Fibroblast of skin of left biceps (primary cell): ENCODE results near the gene PCCA.

Source experiments
- DNase-seq, 2 experiments: peaks; one replicate each; pipeline ENCODE4 v3.0.0-alpha.2; 2013; ENCODE audit warnings: low read depth in 2 of 2

The PCCA gene

DNA sequence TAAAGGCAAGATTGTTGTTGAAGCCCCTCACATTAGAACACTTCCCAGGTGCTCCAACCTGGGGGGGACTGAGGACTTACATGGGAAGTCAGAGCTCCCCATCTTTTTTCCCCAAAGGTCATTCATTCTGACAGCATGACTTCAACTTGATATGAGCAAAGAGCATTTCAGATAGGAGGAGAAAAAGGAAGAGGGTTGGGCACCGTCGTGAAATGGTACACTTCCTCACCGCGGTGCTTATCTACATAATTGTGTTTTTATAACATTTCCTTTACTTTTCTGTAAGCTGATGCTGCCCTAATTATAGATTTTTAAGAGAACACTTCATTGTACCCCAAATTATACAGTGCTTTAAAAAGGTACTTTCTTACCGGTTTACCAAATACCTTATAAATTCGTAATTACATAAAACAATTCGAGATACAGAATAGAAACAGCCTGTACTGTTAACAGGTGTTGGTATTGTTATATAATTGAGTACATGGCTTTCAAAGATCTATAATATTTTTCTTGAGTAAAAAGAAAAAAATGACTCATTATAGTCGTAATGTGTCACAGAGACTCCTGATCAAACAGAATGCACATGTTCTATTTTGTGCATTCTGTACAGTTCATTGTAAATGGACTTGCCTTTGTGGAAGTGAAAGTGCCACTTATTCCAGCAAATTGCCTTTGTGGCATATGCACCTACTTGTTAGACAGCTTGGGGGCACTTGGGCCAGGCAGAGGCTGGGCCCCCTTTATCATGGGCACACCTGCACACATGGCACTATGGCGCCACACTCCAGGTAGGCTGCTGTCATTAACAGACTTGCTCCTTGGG lies 417.9 kb downstream of the PCCA start:
- DNase-seq: no peak

DNA sequence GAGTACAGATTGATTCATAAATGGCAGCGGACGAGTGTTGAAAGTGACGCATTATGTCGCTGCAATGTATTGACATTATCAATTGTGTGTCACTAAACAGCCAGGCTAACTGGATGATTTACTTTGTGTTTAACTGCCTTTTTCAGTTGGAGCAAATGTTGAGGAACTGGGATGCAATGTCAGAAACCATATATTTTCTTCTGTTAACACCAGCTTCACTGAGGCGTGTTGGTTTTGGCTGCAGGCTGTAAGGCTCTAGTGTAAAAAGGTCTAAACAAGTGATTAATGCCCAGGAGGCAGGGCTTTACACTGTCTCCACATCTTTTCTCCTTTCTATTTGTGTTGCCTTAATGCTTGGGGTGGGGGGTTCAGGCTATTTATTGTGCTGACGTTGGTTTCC lies 419.6 kb downstream of the PCCA start:
- no peak for DNase-seq

DNA sequence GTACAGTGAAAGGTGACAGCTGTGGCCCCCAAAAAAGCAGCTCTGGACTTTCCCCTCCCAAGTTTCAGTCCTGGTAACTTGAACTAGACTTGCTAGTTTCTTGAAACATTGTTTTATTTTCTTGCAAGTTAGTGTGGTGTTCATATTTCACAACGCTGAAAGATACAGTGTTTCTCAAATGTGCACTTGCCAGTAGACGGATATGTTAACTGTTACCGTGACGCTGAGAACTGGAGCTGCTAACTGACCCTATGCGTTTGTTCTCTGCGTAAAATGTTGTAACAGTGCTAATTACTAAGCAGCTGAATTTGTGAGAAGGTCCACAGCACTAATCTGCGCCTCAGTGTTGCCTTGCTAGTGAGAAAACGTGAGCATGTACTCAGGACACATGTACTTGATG lies 420.1 kb downstream of the PCCA start:
- DNase-seq: no peak

DNA sequence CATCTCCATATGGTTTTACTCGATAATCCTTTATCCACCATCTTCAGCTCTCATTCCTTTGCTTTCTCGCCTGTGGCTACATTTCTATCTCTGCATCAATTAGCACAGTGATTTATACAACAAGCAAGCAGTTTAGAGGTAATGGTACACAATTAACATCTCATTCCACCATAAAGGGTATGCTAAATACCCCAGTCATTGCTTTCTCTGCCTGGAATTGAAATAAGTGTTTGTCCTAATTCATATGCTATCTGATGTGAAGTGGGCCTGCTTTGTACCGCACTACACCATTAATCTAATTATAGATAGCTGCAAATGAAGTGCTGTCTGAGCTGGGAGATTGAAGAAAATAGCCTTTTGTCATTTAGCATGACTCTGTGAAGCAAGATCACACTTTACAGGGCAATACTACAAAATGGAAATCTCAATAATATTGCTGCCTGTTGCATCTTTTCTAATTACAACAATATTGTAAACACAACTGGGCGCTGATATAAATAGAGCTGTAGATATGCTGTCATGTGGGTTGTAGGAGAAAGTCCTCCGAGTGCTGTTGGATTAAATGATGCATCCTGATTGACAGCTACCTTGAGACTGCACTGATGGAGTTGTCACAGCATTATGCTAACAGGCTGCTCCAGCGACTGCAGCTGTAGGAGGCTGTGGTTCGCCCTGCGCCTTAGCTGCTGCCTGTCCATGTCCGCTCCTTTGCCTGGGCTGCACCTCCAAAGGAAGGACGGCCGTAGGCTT lies 421.5 kb downstream of the PCCA start:
- DNase-seq: no peak

DNA sequence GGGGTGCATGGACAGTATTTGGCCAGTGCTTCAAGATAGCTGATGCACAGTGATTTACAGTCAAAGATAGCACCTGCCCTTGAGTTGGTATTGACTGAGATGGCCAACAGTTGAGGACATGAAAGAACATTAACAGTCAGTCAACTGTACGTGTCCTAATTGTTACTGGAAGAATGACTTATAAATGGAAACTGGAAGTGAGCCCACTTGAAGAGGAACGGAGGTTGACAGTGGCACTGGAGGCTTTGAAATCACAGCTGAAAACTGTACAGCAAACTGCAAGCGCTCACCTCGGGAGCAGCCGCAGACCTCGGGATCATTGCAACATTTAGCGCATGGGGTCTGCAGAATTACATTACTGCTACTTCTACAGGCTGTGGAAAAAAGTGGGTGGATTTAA lies 422.6 kb downstream of the PCCA start:
- DNase-seq: no peak

DNA sequence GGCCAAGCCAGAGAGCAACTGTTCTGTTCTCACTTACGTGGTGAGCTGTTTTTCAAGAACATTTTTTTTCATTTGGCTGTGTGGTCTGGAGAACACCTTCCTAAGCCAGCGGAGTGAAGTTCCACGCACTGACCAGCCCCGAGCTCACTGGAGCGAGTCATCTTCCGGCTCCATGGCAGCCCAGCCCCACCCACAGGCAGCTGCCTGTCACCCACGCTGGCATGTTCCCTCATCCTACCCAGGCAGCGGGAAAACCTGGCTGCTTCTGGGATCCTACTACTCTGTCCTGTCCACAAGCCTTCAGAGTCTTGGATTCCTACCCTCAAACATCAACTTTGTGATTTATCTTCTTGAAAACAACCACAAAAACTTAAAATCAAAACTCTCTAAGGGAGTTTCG lies 423.5 kb downstream of the PCCA start:
- no peak for DNase-seq

DNA sequence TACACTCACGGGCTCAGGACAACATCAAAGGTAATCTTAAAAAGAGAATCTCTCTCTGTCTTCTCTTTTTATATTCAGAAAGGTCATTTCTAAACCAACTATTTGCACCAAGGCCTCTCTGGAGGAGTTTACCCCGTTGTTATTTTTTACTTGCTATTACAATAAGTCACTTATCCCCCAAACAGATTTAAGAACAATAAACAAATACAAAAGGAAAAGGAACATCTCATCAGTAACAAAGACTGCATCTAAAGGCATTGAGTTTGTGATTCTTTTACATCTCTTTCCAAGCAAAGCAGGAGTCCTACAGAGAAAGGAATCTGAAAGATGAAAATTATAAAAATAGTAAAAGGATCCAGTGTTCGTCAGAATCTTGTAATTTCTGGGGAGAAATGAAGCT lies 424.3 kb downstream of the PCCA start:
- DNase-seq: no peak

DNA sequence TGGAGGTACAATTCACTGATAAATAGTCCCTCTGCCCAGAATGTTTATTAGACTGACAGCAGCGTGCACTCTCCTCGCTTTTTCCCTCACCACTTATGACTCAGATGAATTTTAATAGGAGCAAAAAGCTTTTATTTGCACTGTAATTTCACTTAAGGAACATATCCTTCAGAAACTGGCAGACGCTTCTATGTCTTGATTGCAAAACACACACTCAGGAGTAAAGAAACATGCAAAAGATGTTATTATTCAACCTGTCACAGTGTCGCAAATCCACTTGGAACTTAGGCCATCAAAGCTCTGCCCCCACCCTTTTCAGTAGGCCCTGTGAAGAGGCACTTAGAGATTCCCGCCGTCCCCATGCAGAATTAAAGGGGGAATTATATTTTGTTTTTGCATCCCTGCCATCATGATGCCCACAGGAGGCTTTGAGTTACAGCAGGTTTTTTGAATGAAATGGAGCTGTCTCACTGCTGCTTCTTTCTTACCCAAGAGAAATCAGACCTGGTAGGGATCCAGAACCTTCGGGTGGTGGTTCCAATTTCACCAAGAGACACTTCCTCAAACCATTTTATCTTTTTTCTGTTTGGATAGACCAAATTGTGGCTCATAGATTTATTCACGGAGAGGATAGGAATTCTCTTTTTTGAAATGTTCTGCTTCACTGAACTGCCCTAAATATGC lies 425.2 kb downstream of the PCCA start:
- DNase-seq: no peak

DNA sequence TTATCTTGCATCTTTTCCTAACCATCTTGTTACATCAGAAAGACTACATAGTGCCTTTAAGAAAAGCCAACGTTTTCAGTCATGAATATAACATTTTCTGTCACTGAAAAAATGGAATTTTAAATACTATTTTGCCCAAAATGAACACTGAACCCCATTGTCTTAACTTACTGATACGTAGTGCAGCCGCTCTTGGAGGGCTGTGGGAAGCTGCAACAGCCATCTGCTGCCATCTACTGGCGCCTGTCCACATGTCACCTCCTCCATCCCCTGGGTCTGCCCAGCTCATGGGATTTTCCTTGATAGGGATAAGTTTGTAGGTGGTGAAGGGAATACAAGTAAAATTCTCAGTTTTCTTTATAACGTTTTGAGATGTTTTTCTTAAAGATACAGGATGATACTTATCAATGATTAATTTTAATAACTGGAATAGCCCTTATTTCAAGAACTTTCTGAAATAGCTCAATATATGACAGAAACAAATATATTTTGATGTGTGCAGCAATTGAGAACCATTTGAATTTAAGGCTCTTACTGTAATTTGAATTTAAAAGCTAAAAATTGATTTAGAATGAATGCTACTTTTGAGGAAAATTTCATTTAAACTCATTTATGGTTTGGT lies 426.0 kb downstream of the PCCA start:
- peak; percentile 28 to 36 for DNase-seq

DNA sequence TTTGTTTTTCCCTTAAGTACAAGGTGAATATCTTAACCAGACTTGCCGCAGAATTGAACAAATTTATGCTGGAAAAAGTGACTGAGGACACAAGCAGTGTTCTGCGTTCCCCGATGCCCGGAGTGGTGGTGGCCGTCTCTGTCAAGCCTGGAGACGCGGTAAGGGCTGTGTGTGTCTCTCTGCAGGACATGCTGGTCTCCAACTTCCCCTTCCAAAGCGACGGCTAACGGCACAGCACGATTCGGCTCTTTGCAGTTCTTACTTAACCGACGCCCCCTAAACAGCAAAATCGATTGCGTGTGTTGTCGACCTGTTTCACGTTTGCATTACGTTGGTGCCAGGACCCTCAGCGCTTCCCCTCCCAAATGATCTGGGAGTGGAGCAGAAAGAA lies 426.5 kb downstream of the PCCA start:
- no peak for DNase-seq

DNA sequence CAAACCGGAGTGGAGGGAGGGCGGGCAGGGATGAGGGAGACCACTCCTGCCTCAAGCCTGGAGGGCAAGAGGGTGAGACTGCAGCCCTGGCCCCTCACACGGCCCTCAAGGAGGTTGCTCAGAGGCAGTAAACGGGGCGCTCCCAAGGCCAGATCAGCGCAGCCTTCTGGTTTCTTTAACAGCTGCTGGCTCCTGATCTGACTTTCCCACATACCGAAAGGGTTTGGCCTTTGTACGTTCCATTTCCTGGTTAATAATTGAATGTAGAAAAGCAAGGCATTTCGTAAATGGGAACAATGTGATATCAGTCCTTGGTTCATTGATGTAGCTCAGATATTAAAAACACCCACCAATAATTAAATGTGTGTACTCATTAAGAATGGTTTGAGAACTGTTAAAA lies 428.2 kb downstream of the PCCA start:
- no peak for DNase-seq

DNA sequence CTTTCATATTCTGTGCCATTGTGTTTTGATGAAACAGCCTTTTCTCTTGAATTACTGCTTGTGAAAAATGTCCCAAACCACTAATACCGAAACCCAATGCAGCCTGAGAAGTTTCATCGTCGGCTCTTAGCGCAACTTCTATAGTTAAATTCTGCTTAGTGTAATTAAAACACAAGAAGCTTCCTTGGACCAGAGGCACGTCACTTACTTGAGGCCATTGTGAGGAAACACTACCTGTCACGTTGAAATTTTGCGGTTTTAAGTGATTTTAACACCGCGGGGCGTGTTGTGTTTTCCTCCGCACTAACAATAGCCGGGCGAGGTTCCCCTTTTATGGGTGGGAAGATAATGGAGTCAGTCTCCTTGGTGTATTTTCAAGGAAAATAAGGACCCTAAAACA lies 428.8 kb downstream of the PCCA start:
- DNase-seq: no peak

DNA sequence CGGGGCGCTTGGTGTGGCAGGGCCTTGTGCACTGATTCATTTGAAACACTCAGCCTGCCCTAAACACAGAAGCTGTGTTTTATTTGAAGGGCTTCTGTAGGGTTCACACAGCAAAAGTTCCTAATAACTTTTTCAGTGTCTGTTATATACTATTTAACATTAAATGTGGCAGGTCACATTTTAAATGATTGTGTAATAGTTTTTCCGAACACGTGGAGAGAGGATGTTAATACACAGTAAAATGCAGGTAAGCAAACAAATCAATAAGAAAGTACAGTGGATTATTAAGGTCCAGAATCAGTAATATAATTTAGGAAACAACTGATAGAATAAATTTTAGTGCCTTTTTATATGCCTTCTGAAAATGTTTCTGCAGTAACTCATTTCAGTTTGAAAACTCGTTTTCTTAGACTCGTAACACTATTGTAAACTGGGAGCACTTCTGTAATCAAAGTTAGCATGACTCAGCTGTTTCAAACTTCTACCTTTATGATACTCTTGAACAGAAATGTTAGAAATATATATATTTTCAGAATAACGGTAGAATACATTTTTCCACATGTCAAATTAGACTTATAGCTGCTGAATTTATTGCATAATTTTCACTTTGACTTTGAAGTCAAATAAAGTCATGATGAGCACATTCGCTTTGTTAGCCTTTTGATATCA lies 429.6 kb downstream of the PCCA start:
- DNase-seq: no peak

DNA sequence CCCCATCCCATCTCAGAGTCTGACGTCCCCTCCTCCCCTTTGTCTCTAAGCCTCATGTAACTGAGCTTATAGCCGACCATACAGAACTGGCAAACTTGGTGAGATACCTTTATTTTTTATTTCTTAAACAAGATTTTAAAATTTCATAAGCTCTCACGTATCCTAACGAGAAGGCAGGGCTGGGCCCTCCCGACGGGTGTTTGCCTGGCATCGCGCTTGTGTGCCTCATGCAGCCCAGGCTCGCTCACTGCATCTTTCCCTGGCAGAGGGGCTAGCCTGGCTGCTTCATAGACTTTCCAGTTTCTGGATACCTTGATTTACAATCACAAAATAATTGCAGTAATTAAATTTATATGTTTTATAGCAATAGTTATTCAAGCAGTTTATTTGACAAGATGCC lies 430.7 kb downstream of the PCCA start:
- DNase-seq: no peak

DNA sequence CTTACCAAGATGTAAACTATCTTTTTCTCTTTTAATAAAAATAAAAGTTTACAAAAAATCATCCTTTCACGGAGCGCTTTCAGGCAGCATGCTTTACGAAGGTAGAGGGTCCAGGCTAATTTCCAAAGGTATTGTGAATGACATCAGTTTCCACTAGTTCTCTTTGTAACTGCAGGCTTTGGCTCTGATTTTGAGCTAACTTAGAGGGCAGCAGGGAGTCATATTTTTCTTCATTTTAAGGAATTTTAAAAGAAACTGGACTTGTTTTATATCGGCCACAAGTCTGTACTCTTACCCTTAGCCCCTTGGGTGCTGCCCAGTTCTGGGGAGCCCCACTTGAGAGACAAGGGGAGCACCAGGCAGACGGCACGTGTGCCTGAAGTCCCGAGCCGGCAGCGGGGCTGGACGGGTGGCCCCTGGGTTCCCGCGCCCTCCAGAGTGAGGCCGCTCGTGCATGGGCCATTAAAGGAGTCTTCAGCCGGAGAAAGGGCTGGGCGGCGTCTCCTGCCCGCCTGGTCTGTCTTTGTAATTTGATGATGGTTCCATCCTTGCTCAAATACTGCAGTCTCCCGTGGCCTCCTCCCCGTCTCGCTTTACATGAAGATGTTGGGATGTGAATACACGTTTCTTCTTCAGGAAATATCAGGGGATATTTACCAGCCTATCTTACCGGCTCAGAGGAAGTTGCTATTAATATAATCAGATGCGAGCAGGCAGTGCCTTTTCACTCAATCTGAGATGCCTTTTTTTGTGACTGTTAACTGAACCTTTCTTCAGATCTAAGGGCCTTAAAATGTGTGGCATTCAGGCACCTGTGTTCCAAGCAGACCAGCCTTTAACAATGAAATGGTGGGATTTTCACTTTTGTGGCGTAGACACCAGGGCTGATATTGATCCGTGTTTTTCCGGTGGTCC lies 432.3 kb downstream of the PCCA start:
- DNase-seq: no peak

DNA sequence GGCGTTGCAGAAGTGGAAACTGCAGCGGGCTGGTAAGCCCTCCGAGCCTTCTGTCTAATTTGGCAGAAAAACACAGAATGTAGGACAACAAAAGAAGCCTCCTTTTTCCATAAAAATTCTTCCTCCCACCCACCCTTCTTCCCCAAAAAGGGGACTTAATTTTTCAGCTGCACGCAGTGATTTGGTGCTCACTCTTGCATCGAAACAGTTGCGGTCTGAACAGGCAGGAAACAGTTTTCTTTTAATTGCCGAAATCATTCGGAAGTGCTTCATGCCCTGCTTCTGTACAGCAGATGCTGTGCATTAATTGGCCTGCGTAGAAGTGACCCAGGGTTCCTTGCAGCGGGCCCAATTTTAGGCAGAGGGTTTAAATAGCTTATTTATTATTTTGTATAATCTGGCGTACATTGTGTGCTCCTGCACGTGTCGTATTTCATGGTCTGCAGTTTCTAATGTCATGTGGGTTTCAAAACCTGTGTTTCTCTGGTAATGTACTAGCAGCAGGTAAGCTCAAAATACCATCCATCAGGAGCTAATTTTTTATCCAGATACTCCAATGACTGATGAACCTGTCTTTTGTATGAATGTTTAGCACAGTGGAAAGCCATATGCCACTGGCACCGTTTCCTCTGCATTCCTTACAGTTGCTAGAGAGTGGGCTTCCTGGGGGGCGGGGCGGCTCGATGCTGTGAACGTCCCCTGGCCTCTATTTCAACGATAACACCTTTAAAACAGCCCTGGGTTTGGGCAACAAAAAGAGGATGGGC lies 433.1 kb downstream of the PCCA start:
- no peak for DNase-seq

DNA sequence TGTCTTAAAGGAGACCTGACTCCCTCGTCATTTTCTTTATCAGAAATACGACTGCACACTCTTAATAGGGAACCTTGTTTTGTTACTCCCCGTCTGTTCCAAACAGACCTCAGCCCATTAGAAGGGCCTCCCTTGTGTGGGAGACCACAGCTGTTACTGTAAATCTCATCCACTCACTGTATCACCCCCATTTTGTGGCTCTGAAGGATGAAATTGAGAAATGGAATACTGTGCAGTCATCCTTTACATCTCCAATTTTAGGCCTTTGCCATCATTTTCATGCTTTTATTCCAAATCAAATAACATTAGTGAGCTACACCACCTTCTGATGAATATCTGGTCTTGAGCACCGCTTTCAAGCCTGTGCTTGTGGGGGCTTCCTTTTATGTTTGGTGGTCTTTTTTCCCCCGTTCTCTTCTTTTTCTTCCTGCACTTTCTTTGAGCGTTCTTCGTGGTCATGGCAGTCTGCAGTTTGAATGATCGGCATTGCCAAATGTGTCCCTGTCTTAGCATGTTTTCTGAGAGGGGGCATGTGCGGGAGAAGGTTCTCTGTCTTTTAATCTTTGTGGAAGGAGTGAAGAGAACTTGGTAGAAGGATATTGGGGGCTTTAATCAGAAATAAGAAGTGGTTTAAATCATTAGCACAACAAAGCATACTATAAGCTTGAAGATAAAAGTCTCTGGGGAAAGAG lies 433.9 kb downstream of the PCCA start:
- DNase-seq: no peak

DNA sequence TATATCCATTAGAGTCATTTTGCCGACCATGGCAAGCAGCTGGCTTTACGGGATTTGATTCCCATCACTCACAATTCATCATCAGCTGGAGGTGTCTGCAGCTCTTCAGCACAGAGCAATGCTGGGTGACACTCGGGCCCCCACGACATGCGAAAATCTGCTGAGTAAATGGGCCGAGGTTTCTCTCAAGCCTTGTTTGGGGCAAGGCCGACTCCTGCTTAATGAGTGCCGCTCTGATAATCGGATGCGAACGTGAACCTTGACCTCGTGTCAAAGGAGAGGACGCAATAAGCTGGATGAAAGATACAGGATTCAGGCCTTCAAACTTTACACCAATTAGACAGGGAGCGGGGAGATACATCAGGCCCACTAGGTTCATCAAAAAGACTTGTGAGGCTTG lies 434.5 kb downstream of the PCCA start:
- no peak for DNase-seq

DNA sequence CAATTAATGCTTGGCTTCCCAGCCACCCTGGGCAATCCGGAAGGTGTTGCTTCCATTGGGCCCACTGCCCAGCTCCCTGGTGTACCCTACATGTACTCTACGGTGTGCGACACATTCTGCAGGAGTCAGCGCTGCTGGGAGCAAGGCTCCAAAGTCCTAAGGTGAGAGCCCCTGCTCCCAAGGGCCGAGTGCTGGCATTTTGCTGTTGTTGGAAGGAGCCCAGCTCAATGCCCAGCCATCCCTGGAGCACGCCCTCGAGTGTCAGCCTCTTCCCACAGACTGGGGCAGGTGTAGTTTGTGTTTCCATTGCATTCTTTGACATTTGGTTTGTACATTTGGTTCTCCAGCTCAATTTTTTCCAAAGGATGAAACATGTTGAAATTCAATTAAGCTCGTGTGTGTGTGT lies 435.1 kb downstream of the PCCA start:
- DNase-seq: no peak
